Central memory CD8-positive, alpha-beta T cell (primary cell): ENCODE measurements around the gene NFYB.
A peak's percentile ranks its signal among the peaks of the same experiment; 100 is the strongest.

Experiments used
- ATAC-seq: fragments of 150-1000 bp; cut with Tn5 transposase; replicated peaks from 2 replicates; pipeline ENCODE4 v1.10.0; 2022; ENCODE audit warnings: mild to moderate bottlenecking, moderate FRiP score, moderate number of reproducible peaks; ENCODE audit not compliant: poor library complexity, severe bottlenecking; ENCODE audit errors: extremely low read depth
- DNase-seq, 2 donors: peaks; one replicate each; pipeline ENCODE4 v3.0.0; 2021; ENCODE audit warnings: low spot score in 2 of 2
- H3K27ac Mint-ChIP-seq: one replicate; pipeline ENCODE4 v1.8.0; 2022; ENCODE audit warnings: low read depth, mild to moderate bottlenecking, moderate library complexity, mixed read lengths
- H3K27me3 Mint-ChIP-seq: one replicate; pipeline ENCODE4 v1.8.0; 2022; ENCODE audit warnings: mixed read lengths
- H3K36me3 Mint-ChIP-seq: one replicate; pipeline ENCODE4 v1.8.0; 2022; ENCODE audit warnings: mild to moderate bottlenecking, moderate library complexity, mixed read lengths; ENCODE audit not compliant: insufficient read depth
- H3K4me1 Mint-ChIP-seq: one replicate; pipeline ENCODE4 v1.8.0; 2022; ENCODE audit warnings: mixed read lengths
- H3K4me3 Mint-ChIP-seq: one replicate; pipeline ENCODE4 v1.8.0; 2022; ENCODE audit warnings: mild to moderate bottlenecking, moderate library complexity, mixed read lengths
- H3K9me3 Mint-ChIP-seq: one replicate; pipeline ENCODE4 v1.8.0; 2022; ENCODE audit warnings: mixed read lengths

Gene NFYB

DNA sequence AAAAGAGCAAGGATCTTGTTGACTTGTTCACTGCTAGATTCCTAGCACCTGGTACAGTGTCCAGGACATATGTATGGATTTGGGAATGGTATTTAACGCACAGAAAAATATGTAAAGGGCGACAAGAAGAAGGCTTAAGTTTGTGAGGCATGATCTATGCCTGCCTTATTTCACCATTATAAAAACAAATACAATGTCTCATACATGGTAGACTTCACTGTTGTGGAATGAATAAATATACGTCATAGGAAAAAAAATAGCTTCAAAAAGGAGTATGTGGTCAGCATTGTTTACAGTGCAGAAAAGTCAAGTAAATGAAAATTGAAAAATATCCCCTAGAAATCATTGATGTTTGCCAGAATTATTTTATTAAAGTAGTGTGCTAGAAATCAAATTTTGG, 43.7 kb downstream of the NFYB start:
- no peaks in the 10 kb centered on the region for H3K9me3 Mint-ChIP-seq
- no peak overlapping the region for H3K4me3 Mint-ChIP-seq
- peaks cover 6% of the 10 kb centered on the region for H3K4me1 Mint-ChIP-seq
- H3K27ac Mint-ChIP-seq = peak overlapping the region; percentile 3
- H3K27me3 Mint-ChIP-seq = no peaks in the 10 kb centered on the region
- no peak for DNase-seq
- H3K36me3 Mint-ChIP-seq = peaks cover 45% of the 10 kb centered on the region
- no peak for ATAC-seq

DNA sequence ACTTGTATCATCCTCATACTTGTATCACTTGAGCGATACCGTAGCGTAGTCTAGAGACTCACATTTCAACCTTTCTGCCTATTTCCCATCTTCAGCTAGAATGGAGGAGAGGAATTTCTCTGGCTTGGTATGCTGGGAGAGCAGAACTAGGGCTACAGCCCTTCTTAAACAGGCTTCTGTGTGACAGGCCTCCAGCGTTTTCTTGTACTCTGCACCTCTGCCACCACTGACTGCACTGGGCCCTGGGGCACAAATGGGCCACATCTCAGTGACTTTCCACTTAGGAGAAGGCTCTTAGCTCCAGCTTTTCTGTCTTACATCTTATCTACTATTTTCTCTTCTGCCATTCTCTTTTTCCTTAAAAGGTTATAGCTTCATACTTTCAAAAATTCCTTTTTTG, 46.9 kb downstream of the NFYB start:
- Mint-ChIP-seq H3K4me3 (no peak overlapping the region), H3K4me1 (peaks cover 6% of the 10 kb centered on the region), H3K27me3 (no peaks in the 10 kb centered on the region), H3K36me3 (peaks cover 42% of the 10 kb centered on the region), H3K9me3 (no peaks in the 10 kb centered on the region), H3K27ac (no peak overlapping the region)
- no peak for ATAC-seq
- DNase-seq = no peak

- Mint-ChIP-seq H3K9me3 (no peaks in the 10 kb centered on the region), H3K4me1 (peaks cover 6% of the 10 kb centered on the region), H3K27me3 (no peaks in the 10 kb centered on the region), H3K27ac (peak overlapping the region; percentile 66), H3K36me3 (peaks cover 46% of the 10 kb centered on the region), H3K4me3 (no peak overlapping the region)
- no peak for ATAC-seq
- DNase-seq = no peak
Observed at GRCh38 chr12:104090685-104091084, 47.3 kb downstream of the NFYB start.

DNA sequence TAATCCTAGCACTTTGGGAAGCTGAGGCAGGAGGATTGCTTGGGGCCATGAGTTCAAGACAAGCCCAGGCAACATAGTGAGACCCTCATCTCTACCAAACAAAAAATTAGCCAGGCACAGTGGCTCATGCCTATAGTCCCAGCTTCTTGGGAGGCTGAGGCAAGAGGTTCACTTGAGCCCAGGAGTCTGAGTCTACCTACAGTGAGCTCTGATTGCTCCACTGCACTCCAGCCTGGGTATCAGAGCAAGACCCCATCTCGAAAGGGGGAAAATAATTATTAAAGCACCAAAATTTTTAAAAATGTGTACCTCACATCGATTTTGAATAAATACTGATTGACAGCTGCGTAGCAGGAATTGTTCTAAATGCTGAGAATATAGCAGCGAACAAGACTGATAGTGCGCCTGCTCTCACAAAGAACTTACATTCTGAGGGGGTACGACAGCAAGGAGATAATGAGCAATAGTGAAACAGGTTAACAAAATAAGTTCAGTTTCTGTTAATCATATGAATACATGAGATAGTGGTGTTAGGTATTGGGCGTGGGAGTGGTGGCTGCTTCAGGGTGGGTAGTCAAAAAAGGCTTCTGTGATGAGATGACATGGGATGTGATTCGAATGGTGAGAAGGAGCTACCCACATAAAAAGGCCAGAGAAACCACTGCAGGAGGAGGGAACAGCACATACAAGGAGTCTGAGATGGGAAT, 54.1 kb downstream of the NFYB start:
- Mint-ChIP-seq H3K9me3 (no peaks in the 10 kb centered on the region), H3K4me3 (no peak overlapping the region), H3K27me3 (no peaks in the 10 kb centered on the region), H3K36me3 (peaks cover 43% of the 10 kb centered on the region), H3K27ac (peak overlapping the region; percentile 10), H3K4me1 (peaks cover 10% of the 10 kb centered on the region)
- DNase-seq (no peak), ATAC-seq (no peak)

DNA sequence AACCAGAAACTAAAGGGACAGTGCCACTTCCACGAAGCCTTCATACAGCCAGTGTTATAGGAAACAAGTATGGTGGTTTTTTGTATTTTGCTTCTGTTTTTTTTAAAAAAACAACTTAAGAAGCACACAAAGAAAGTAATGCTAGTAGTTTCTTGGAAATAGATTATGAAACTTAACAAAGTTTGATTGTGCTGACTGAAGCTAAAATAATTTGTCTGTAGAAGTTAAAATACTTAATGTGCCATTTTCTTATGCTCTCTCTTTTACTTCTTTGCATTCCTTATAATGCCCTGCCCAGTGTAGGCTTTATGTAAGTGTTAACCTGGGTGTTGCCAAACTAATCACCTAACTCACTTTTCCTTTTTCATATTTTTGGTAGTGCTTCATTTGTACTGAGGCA, 57.2 kb downstream of the NFYB start:
- peaks cover 22% of the 10 kb centered on the region for H3K4me1 Mint-ChIP-seq
- no peaks in the 10 kb centered on the region for H3K27me3 Mint-ChIP-seq
- H3K36me3 Mint-ChIP-seq = peaks cover 30% of the 10 kb centered on the region
- ATAC-seq = no peak
- H3K27ac Mint-ChIP-seq = no peak overlapping the region
- H3K4me3 Mint-ChIP-seq = no peak overlapping the region
- H3K9me3 Mint-ChIP-seq = no peaks in the 10 kb centered on the region
- no peak for DNase-seq

GRCh38 chr12:104079024-104079423, 59.0 kb downstream of the NFYB start:
- Mint-ChIP-seq H3K27ac (no peak overlapping the region), H3K4me3 (no peak overlapping the region), H3K4me1 (peaks cover 21% of the 10 kb centered on the region), H3K9me3 (no peaks in the 10 kb centered on the region), H3K36me3 (peaks cover 28% of the 10 kb centered on the region), H3K27me3 (no peaks in the 10 kb centered on the region)
- DNase-seq (no peak), ATAC-seq (no peak)

- DNase-seq (no peak), ATAC-seq (no peak)
- no peak overlapping the region for H3K27ac Mint-ChIP-seq
- no peaks in the 10 kb centered on the region for H3K9me3 Mint-ChIP-seq
- H3K4me1 Mint-ChIP-seq = peaks cover 19% of the 10 kb centered on the region
- no peaks in the 10 kb centered on the region for H3K27me3 Mint-ChIP-seq
- peaks cover 37% of the 10 kb centered on the region for H3K36me3 Mint-ChIP-seq
- H3K4me3 Mint-ChIP-seq = no peak overlapping the region
Observed at GRCh38 chr12:104073699-104074098, 64.3 kb downstream of the NFYB start.

GRCh38 chr12:104072099-104072498, 65.9 kb downstream of the NFYB start:
- Mint-ChIP-seq H3K27me3 (no peaks in the 10 kb centered on the region), H3K4me1 (peaks cover 19% of the 10 kb centered on the region), H3K4me3 (no peak overlapping the region), H3K27ac (no peak overlapping the region), H3K9me3 (no peaks in the 10 kb centered on the region), H3K36me3 (peaks cover 42% of the 10 kb centered on the region)
- ATAC-seq (no peak), DNase-seq (no peak)
